Measurements from ENCODE around the gene TNRC6C. TPM values are rescaled to one million over a fixed set of nuclear protein-coding genes. Genes with fewer than 3 reads are reported as not detected.
"Not testable (repeated sequence)": the region's sequence is repeated elsewhere in the genome, so short reads cannot be mapped to it uniquely, and the experiment has no call there.

TNRC6C gene
- total RNA-seq, 1 donor from 2014 or later, result 21.0 TPM

- DNase-seq (ENCODE audit: missing footprints), result peak; percentile 91
- intact Hi-C loops (cut with DNase I), result loop anchor here (1.0 to 2.0 kb wide), 3 partner anchors 64 to 138 kb away; partner anchors contain the start of genes AFMID and TK1
- ATAC-seq, result peak; percentile 65
Observed at GRCh38 chr17:78112518-78113471, 154.3 kb downstream of the TNRC6C start.

- no peak for ATAC-seq
- intact Hi-C loops (cut with DNase I), result loop anchor here (2.0 kb wide), 2 partner anchors 73 to 137 kb away; partner anchors contain the start of genes AFMID and TK1
- peak; percentile 65 for DNase-seq (ENCODE audit: missing footprints)
Observed at GRCh38 chr17:78113804-78114785, 155.6 kb downstream of the TNRC6C start.

GRCh38 chr17:78114831-78115723 is 156.6 kb downstream of the TNRC6C start:
- intact Hi-C loops (cut with DNase I), result no loop called here
- peak; percentile 78 for ATAC-seq
- peak; percentile 74 for DNase-seq (ENCODE audit: missing footprints)

GRCh38 chr17:78115803-78116202 is 157.3 kb downstream of the TNRC6C start:
- ATAC-seq; intact Hi-C loops (cut with DNase I): not testable (repeated sequence)
- DNase-seq (ENCODE audit: missing footprints), result peak; percentile 58

- peak; percentile 41 for DNase-seq (ENCODE audit: missing footprints)
- intact Hi-C loops (cut with DNase I), result no loop called here
- ATAC-seq, result no peak
Observed at GRCh38 chr17:78116411-78116810, 157.9 kb downstream of the TNRC6C start.

- no peak for ATAC-seq
- DNase-seq (ENCODE audit: missing footprints), result peak; percentile 72
- intact Hi-C loops (cut with DNase I), result no loop called here
Observed at GRCh38 chr17:78117027-78117981, 158.8 kb downstream of the TNRC6C start.

GRCh38 chr17:78118801-78119241 is 160.3 kb downstream of the TNRC6C start:
- intact Hi-C loops (cut with DNase I), result no loop called here
- no peak for ATAC-seq
- peak; percentile 46 for DNase-seq (ENCODE audit: missing footprints)

DNA sequence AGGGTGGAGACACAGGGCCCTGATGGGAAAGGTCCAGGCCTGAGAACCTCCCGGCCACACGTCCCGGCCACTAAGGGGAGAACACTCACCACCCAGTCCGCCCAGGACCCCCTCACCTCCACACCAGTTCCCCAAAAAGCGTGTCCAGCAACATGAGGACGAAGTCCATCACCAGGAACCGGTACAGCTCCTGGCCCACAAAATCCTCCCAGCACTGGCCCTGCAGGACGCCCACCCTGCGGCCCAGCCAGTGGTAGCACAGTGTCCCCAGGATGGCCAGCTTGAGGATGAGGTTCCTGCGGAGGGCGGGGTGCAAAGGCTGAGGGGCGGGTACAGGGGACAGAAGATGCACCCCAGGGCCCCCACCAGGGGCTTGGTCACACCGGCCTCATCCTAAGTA is 162.0 kb downstream of the TNRC6C start:
- no peak for ATAC-seq
- DNase-seq (ENCODE audit: missing footprints), result no peak
- intact Hi-C loops (cut with DNase I), result no loop called here

- intact Hi-C loops (cut with DNase I), result no loop called here
- DNase-seq (ENCODE audit: missing footprints) (peak; percentile 64), ATAC-seq (no peak)
Observed at GRCh38 chr17:78120971-78121800, 162.7 kb downstream of the TNRC6C start.

DNA sequence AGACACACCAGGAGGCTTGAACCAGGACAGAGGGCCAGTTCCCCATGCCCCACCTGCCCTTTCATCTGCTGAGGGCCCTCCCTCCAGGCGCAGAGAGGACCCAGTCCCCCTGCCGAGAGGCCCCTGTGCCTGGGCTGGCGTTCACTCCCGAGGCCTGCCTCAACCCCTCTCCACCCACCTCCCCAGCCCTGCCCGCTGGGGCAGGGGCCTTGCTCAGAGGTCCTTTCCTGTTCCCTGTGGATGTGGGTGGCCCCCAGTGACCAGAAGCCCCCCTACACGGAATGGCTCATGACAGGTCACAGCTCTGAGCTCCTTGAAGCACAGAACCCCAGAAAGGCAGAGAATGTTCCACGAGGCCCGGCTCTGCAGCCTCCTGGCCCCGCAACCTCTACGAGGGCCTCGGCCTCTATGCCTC is 163.3 kb downstream of the TNRC6C start:
- intact Hi-C loops (cut with DNase I), result no loop called here
- no peak for ATAC-seq

GRCh38 chr17:78122216-78122930 is 163.9 kb downstream of the TNRC6C start:
- DNase-seq (ENCODE audit: missing footprints) (peak; percentile 48), ATAC-seq (no peak)
- intact Hi-C loops (cut with DNase I), result no loop called here

More for the DNA sequence above, 163.3 kb downstream of the TNRC6C start:
- DNase-seq (ENCODE audit: missing footprints), result peak; percentile 31

GRCh38 chr17:78122931-78123249 is 164.4 kb downstream of the TNRC6C start:
- no peak for ATAC-seq
- intact Hi-C loops (cut with DNase I), result no loop called here
- peak; percentile 43 for DNase-seq (ENCODE audit: missing footprints)

DNA sequence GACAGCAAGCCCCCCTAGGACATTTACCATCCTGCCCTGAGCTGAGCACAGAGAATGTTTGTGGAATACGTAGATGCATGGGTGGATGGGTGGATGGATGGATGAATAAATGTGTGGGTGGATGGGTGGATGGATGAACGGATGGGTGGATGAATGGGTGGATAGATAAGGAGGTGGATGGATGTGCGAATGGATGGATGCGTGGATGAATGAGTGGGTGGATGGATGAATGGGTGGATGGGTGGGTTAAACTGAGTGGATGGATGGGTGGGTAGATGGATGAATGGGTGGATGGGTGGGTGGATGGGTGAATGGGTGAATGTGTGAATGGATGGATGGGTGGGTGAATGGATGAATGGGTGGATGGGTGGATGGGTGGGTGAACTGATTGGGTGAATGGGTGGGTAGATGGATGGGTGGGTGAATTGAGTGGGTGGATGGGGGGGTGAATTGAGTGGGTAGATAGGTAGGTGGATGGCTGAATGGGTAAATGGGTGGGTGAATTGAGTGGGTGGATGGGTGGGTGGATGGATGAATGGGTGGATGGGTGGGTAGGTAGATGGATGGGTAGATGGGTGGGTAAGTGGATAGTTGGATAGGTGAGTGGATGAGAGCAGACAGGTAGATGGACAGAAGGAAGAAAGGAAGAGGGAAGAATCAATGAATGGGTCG is 164.9 kb downstream of the TNRC6C start:
- ATAC-seq, result no peak
- no peak for DNase-seq (ENCODE audit: missing footprints)
- intact Hi-C loops (cut with DNase I), result no loop called here

- ATAC-seq (no peak), DNase-seq (ENCODE audit: missing footprints) (peak; percentile 76)
- intact Hi-C loops (cut with DNase I), result no loop called here
Observed at GRCh38 chr17:78124081-78124835, 165.8 kb downstream of the TNRC6C start.

- DNase-seq (ENCODE audit: missing footprints) (no peak), ATAC-seq (no peak)
- intact Hi-C loops (cut with DNase I), result loop anchor here (5.0 kb wide), 1 partner anchor 48 kb away; no protein-coding TSS in a partner anchor
Observed at GRCh38 chr17:78124836-78125137, 166.3 kb downstream of the TNRC6C start.
